GM12892 (cell line): ENCODE measurements around the gene GP1BB.

Source experiments
- POLR2AphosphoS5 ChIP-seq: IDR thresholded peaks from 2 replicates; pipeline ENCODE4 v1.6.1; 2011; ENCODE audit warnings: low read depth, low read length, control low read depth
- TAF1 ChIP-seq: IDR thresholded peaks from 2 replicates; pipeline ENCODE4 v1.6.1; 2011; ENCODE audit warnings: low read depth, mild to moderate bottlenecking, control low read depth, low read length, borderline replicate concordance

DNA sequence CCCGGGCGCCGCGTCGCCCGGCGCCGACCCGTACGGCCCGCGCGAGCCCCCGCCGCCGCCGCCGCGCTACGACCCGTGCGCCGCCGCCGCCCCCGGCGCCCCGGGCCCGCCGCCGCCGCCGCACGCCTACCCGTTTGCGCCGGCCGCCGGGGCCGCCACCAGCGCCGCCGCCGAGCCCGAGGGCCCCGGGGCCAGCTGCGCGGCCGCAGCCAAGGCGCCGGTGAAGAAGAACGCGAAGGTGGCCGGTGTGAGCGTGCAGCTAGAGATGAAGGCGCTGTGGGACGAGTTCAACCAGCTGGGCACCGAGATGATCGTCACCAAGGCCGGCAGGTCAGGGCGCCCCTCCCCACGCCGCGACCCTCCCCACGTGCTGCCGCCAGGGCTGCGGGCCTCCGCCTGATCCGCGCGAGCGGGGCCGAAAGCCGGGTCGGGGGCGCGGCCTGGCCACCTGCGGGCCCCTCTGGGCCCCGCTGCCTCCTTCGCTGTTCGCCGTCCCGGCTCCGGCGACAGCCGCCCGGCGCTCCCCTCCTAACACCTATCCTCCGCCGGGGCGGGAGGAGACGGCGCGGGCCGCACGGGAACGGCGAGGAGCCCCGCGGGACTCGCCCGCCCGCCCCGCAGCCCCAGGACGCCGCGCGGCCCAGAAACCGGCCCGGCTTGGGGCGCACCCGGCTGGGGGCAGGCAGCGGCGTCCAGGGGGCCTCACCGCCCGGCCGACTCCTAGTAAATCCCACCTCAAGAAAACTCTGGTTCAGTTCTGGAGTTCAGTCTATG is 37.8 kb downstream of the GP1BB start:
- TF ChIP-seq POLR2AphosphoS5 (no peak), TAF1 (no peak)
